Transverse colon (tissue), 4 donors: Measurements from ENCODE around the gene KLHL1. TPM values are rescaled to one million over a fixed set of nuclear protein-coding genes. Genes with fewer than 3 reads are reported as not detected.

Experiments
- DNase-seq: peaks from one replicate; pipeline ENCODE4 v3.0.0-alpha.2; 2019
- H3K27ac ChIP-seq, 4 donors: fragments of 200-600 bp; sonication (generic); 2 replicates each; pipeline ENCODE4 v1.5.1; 2016 to 2018; ENCODE audit warnings: inconsistent platforms in 4 of 4
- H3K27me3 ChIP-seq: fragments of 200-600 bp; sonication (generic); 2 replicates; pipeline ENCODE4 v1.5.1; 2017; ENCODE audit warnings: inconsistent platforms
- H3K36me3 ChIP-seq, 4 donors: fragments of 200-600 bp; sonication (generic); 2 replicates each; pipeline ENCODE4 v1.5.1; 2017 to 2019; ENCODE audit warnings: inconsistent platforms in 4 of 4
- H3K4me1 ChIP-seq, 4 donors: fragments of 200-600 bp; sonication (generic); 2 replicates each; pipeline ENCODE4 v1.5.1; 2017 to 2020; ENCODE audit warnings: inconsistent platforms in 4 of 4
- H3K4me3 ChIP-seq, 4 donors: fragments of 200-600 bp; sonication (generic); 1 replicate in 1 of 4; 2 replicates in 3 of 4; pipeline versions ENCODE4 v1.5.1 to v1.6.1; 2017 to 2019; ENCODE audit warnings: inconsistent platforms in 4 of 4
- H3K9me3 ChIP-seq, 2 donors: fragments of 200-600 bp; sonication (generic); 2 replicates each; pipeline ENCODE4 v1.5.1; 2017 to 2019; ENCODE audit warnings: inconsistent platforms in 2 of 2
- CTCF ChIP-seq, 5 experiments: fragments of 200-600 bp in 3 of 5; fragments of 450-650 bp in 2 of 5; sonication (generic) in 3 of 5; IDR thresholded peaks; 1 replicate in 2 of 5; 2 replicates in 3 of 5; pipeline ENCODE4 v1.5.1; 2016 to 2017; ENCODE audit warnings: antibody characterized with exemption in 5 of 5, inconsistent platforms in 3 of 5, mild to moderate bottlenecking in 2 of 5, moderate library complexity in 1 of 5
- EP300 ChIP-seq: sonication (generic); formaldehyde crosslinking; IDR thresholded peaks from one replicate; pipeline ENCODE4 v1.6.1; 2017; ENCODE audit warnings: antibody characterized with exemption, low read depth
- POLR2A ChIP-seq: fragments of 450-650 bp; IDR thresholded peaks from one replicate; pipeline ENCODE4 v1.6.1; 2016; ENCODE audit warnings: antibody characterized with exemption, mild to moderate bottlenecking, moderate library complexity
- POLR2AphosphoS5 ChIP-seq, 3 donors: sonication (generic); formaldehyde crosslinking; IDR thresholded peaks; one replicate each; pipeline ENCODE4 v1.6.1; 2016; ENCODE audit warnings: antibody characterized with exemption in 3 of 3
- WGBS, 2 donors: methylation state at CpG; one replicate each; pipeline ENCODE4 v1.1.5; 2018; ENCODE audit warnings: low coverage in 1 of 2; 5-methylcytosine and 5-hydroxymethylcytosine counted together
- in situ Hi-C, 4 donors: fragments of 200-750 bp; cut with MboI; loops; one replicate each; pipeline versions ENCODE4 v1.15.0 to v1.15.1; 2017; ENCODE audit warnings: low sequenced_read_pairs in 3 of 4, low pct_ligation_motif_present in 1 of 4, low pct_unique_long_range_greater_than_20kb in 1 of 4
- intact Hi-C: fragments of 100-400 bp; cut with DNase I; formaldehyde crosslinking; loops from one replicate; pipeline ENCODE4 v1.15.1; 2023; ENCODE audit warnings: low total_unique reads
- total RNA-seq, 4 donors: library from RNA; depleted of rRNA; stranded (reverse); fragments of >200 nt; gene quantifications; one replicate each; pipeline ENCODE4 v1.1.0, GENCODE V29; 2016

KLHL1 gene
- total RNA-seq, 4 donors from 2014 or later, result 0.14 TPM; not detected in 3

DNA sequence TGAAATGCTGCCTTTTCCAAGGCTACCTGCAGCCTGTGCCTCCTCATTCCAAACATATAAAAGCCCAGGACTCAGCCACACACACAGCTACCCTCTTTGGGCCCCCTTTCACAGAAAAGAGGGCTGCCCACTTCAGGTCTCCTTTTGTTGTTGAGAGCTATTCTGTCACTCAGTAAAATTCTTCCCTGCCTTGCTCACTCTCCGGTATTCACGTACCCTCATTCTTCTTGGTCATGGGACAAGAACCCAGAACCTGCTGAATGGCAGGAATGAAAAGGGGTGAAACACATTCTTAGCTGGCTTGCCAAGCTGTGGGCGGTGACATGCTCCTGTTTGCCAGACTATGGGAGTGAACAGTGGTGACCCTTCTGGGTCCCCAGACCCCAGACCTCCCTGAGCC is 338.6 kb downstream of the KLHL1 start:
- no peaks in the 10 kb centered on the region for H3K27me3 ChIP-seq
- intact Hi-C loops, result no loop called here
- H3K9me3 ChIP-seq, result peaks cover 0 to 10% of the 10 kb centered on the region in 2 donors
- no peaks in the 10 kb centered on the region for H3K36me3 ChIP-seq
- H3K4me1 ChIP-seq, result no peaks in the 10 kb centered on the region
- H3K27ac ChIP-seq, result no peak overlapping the region
- H3K4me3 ChIP-seq, result no peak overlapping the region
- TF ChIP-seq CTCF (IDR thresholded peaks at IDR 0.05) (no peak), POLR2A (no peak), EP300 (no peak), POLR2AphosphoS5 (IDR thresholded peaks at IDR 0.05) (no peak)
- in situ Hi-C loops, result no loop called here
- 97% methylated on average over 3 of the region's 3 CpGs; no CpG with 5 or more reads in 1 of the 2 donors for WGBS, 2 donors
- no peak for DNase-seq

- Histone ChIP-seq H3K27me3 (no peaks in the 10 kb centered on the region), H3K4me1 (no peaks in the 10 kb centered on the region), H3K4me3 (no peak overlapping the region), H3K36me3 (no peaks in the 10 kb centered on the region), H3K27ac (no peak overlapping the region), H3K9me3 (no peaks in the 10 kb centered on the region)
- no peak for TF ChIP-seq POLR2AphosphoS5 (IDR thresholded peaks at IDR 0.05)
- no peak for TF ChIP-seq CTCF (IDR thresholded peaks at IDR 0.05)
- no peak for TF ChIP-seq EP300
- no peak for TF ChIP-seq POLR2A
- in situ Hi-C loops, result no loop called here
- intact Hi-C loops, result no loop called here
- WGBS, 2 donors, result 83 to 90% methylated on average over 1 of the region's 1 CpG
- no peak for DNase-seq
These were observed 346.7 kb downstream of the KLHL1 start for GRCh38 chr13:69761581-69761980.

DNA sequence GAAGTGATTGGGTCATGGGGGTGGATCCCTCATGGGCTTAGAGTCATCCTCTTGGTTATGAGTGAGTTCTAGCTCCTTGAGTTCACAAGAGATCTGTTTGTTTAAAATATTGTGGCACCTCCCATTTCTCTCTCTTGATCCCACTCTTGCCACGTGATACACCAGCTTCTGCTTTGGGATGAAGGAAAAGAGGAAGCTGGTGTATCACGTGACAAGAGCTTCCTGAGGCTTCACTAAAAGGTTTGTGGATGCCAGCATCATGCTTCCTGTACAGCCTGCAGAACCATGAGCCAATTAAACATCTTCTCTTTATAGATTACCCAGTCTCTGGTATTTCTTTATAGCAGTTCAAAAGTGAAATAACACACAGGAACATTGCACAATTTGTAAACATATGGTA is 353.2 kb downstream of the KLHL1 start:
- no peaks in the 10 kb centered on the region for H3K36me3 ChIP-seq
- H3K4me3 ChIP-seq, result no peak overlapping the region
- no peak overlapping the region for H3K27ac ChIP-seq
- no peak for DNase-seq
- no peaks in the 10 kb centered on the region for H3K4me1 ChIP-seq
- TF ChIP-seq POLR2AphosphoS5 (IDR thresholded peaks at IDR 0.05) (no peak), EP300 (no peak), POLR2A (no peak), CTCF (IDR thresholded peaks at IDR 0.05) (no peak)
- H3K27me3 ChIP-seq, result no peaks in the 10 kb centered on the region
- H3K9me3 ChIP-seq, result no peaks in the 10 kb centered on the region
- intact Hi-C loops, result no loop called here
- in situ Hi-C loops, result no loop called here
- WGBS, 2 donors, result 54 to 60% methylated on average over 2 of the region's 2 CpGs

DNA sequence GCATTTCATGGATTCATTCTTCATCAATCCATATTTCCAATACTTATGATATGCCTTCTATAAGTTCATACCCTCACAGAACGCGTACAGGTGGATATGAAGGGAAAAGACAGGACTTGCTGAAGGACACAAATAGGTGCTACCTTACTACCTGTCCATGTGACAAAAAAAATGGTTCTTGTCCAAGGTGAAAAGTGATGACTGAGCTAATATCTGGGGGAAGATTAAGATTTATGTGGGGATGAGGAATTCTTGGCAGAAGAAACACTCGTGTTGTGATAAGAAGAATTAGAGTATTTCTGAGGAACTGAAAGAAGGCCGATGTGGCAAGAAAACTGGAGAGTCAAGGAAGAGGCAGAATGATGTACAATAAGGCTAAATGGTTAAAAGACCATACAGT is 357.0 kb downstream of the KLHL1 start:
- Histone ChIP-seq H3K27me3 (no peaks in the 10 kb centered on the region), H3K36me3 (no peaks in the 10 kb centered on the region), H3K4me3 (no peak overlapping the region), H3K4me1 (no peaks in the 10 kb centered on the region), H3K27ac (no peak overlapping the region), H3K9me3 (no peaks in the 10 kb centered on the region)
- intact Hi-C loops, result no loop called here
- TF ChIP-seq CTCF (IDR thresholded peaks at IDR 0.05), result no peak
- TF ChIP-seq POLR2A, result no peak
- no peak for TF ChIP-seq EP300
- no peak for TF ChIP-seq POLR2AphosphoS5 (IDR thresholded peaks at IDR 0.05)
- WGBS, 2 donors, result 88 to 94% methylated on average over 4 of the region's 4 CpGs
- DNase-seq, result no peak
- in situ Hi-C loops, result no loop called here
